H9 (cell line): ENCODE data around the gene ZNF879. TPM values are rescaled to one million over a fixed set of nuclear protein-coding genes. Genes with fewer than 3 reads are reported as not detected.

ENCODE experiments used
- DNase-seq: peaks from one replicate; pipeline ENCODE4 v3.0.0-alpha.2; 2017
- H2AFZ ChIP-seq: one replicate; pipeline ENCODE4 v1.6.1; 2013; ENCODE audit warnings: mild to moderate bottlenecking, low read length, control low read depth, moderate library complexity
- H2AK5ac ChIP-seq: 2 replicates; pipeline ENCODE4 v1.6.1; 2013; ENCODE audit warnings: low read length, control low read depth, mixed read lengths; ENCODE audit not compliant: insufficient read length
- H2BK120ac ChIP-seq: one replicate; pipeline ENCODE4 v1.6.1; 2013; ENCODE audit warnings: low read depth, mild to moderate bottlenecking, low read length, control low read depth, inconsistent platforms; ENCODE audit not compliant: poor library complexity, severe bottlenecking
- H2BK12ac ChIP-seq: 2 replicates; pipeline ENCODE4 v1.6.1; 2013; ENCODE audit warnings: low read length, control low read depth, mixed read lengths, low read depth; ENCODE audit not compliant: insufficient read length
- H2BK15ac ChIP-seq: 2 replicates; pipeline ENCODE4 v1.6.1; 2013; ENCODE audit warnings: low read depth, low read length, control low read depth
- H2BK20ac ChIP-seq: one replicate; pipeline ENCODE4 v1.6.1; 2013; ENCODE audit warnings: low read depth, mild to moderate bottlenecking, low read length, control low read depth, inconsistent platforms; ENCODE audit not compliant: poor library complexity, severe bottlenecking
- H2BK5ac ChIP-seq: 2 replicates; pipeline ENCODE4 v1.6.1; 2013; ENCODE audit warnings: low read length, control low read depth, mixed read lengths; ENCODE audit not compliant: insufficient read length
- H3K14ac ChIP-seq: 2 replicates; pipeline ENCODE4 v1.6.1; 2013; ENCODE audit warnings: low read length, control low read depth; ENCODE audit not compliant: insufficient read depth
- H3K18ac ChIP-seq: 2 replicates; pipeline ENCODE4 v1.6.1; 2013; ENCODE audit warnings: low read depth, mild to moderate bottlenecking, mixed read lengths, low read length, control low read depth; ENCODE audit not compliant: insufficient read length
- H3K23ac ChIP-seq: 2 replicates; pipeline ENCODE4 v1.6.1; 2013; ENCODE audit warnings: low read length, control low read depth, mixed read lengths, low read depth; ENCODE audit not compliant: insufficient read length
- H3K23me2 ChIP-seq: 2 replicates; pipeline ENCODE4 v1.6.1; 2013; ENCODE audit warnings: low read depth, mild to moderate bottlenecking, mixed read lengths, low read length, control low read depth; ENCODE audit not compliant: insufficient read length, poor library complexity, severe bottlenecking
- H3K27ac ChIP-seq: 2 replicates; pipeline ENCODE4 v1.5.1; 2013; ENCODE audit warnings: low read length, control low read depth, mixed read lengths, low read depth; ENCODE audit not compliant: insufficient read length
- H3K27me3 ChIP-seq: 2 replicates; pipeline ENCODE4 v1.6.1; 2013; ENCODE audit warnings: low read length, control low read depth, inconsistent platforms; ENCODE audit not compliant: insufficient read depth
- H3K4ac ChIP-seq: 2 replicates; pipeline ENCODE4 v1.6.1; 2013; ENCODE audit warnings: low read depth, mild to moderate bottlenecking, control low read depth, inconsistent platforms, low read length, moderate library complexity
- H3K4me1 ChIP-seq: 2 replicates; pipeline ENCODE4 v1.6.1; 2013; ENCODE audit warnings: low read length, control low read depth, inconsistent platforms; ENCODE audit not compliant: insufficient read depth
- H3K4me2 ChIP-seq: 2 replicates; pipeline ENCODE4 v1.6.1; 2013; ENCODE audit warnings: low read length, control low read depth, mixed read lengths; ENCODE audit not compliant: insufficient read length, insufficient read depth
- H3K56ac ChIP-seq: 2 replicates; pipeline ENCODE4 v1.6.1; 2013; ENCODE audit warnings: low read depth, mild to moderate bottlenecking, mixed read lengths, low read length, control low read depth; ENCODE audit not compliant: insufficient read length
- H3K79me1 ChIP-seq: 2 replicates; pipeline ENCODE4 v1.6.1; 2013; ENCODE audit warnings: low read depth, mild to moderate bottlenecking, moderate library complexity, low read length, control low read depth, inconsistent platforms; ENCODE audit not compliant: insufficient read depth, poor library complexity, severe bottlenecking
- H3K79me2 ChIP-seq: 2 replicates; pipeline ENCODE4 v1.6.1; 2013; ENCODE audit warnings: low read length, control low read depth, inconsistent platforms; ENCODE audit not compliant: insufficient read depth
- H3K9ac ChIP-seq: 2 replicates; pipeline ENCODE4 v1.6.1; 2013; ENCODE audit warnings: low read length, control low read depth, mixed read lengths; ENCODE audit not compliant: insufficient read length; ENCODE audit errors: extremely low read depth
- H3K9me3 ChIP-seq: one replicate; pipeline ENCODE4 v1.6.1; 2013; ENCODE audit warnings: low read depth, low read length, inconsistent platforms; ENCODE audit not compliant: control insufficient read depth
- H3T11ph ChIP-seq: one replicate; pipeline ENCODE4 v1.6.1; 2013; ENCODE audit warnings: mild to moderate bottlenecking, low read length, control low read depth, inconsistent platforms
- H4K20me1 ChIP-seq: one replicate; pipeline ENCODE4 v1.6.1; 2013; ENCODE audit not compliant: control insufficient read depth, insufficient read length, insufficient read depth
- H4K5ac ChIP-seq: 2 replicates; pipeline ENCODE4 v1.6.1; 2013; ENCODE audit warnings: low read depth, mild to moderate bottlenecking, mixed read lengths, low read length, control low read depth; ENCODE audit not compliant: insufficient read length
- H4K8ac ChIP-seq: replicated peaks from 2 replicates; pipeline ENCODE4 v1.6.1; 2013; ENCODE audit warnings: low read length, control low read depth, mixed read lengths, low read depth; ENCODE audit not compliant: insufficient read length
- H4K91ac ChIP-seq: 2 replicates; pipeline ENCODE4 v1.6.1; 2013; ENCODE audit warnings: low read depth, mild to moderate bottlenecking, moderate library complexity, mixed read lengths, low read length, control low read depth; ENCODE audit not compliant: insufficient read length
- H3K27ac Mint-ChIP-seq, 3 experiments: 2 replicates in 2 of 3; 3 replicates in 1 of 3; pipeline ENCODE4 v1.8.0; 2020 to 2021; ENCODE audit warnings: mixed read lengths in 3 of 3, mild to moderate bottlenecking in 1 of 3, moderate library complexity in 1 of 3
- H3K27me3 Mint-ChIP-seq: 2 replicates; pipeline ENCODE4 v1.8.0; 2021; ENCODE audit warnings: low read depth, mild to moderate bottlenecking, moderate library complexity, mixed read lengths
- H3K36me3 Mint-ChIP-seq, 3 experiments: 2 replicates in 2 of 3; 3 replicates in 1 of 3; pipeline ENCODE4 v1.8.0; 2020 to 2021; ENCODE audit warnings: low read depth in 3 of 3, mixed read lengths in 3 of 3; ENCODE audit not compliant: insufficient read depth in 1 of 3
- H3K4me1 Mint-ChIP-seq, 2 experiments: 2 replicates each; pipeline ENCODE4 v1.8.0; 2020; ENCODE audit warnings: mixed read lengths in 2 of 2
- H3K4me3 Mint-ChIP-seq, 2 experiments: 2 replicates in 1 of 2; 3 replicates in 1 of 2; pipeline ENCODE4 v1.8.0; 2020 to 2021; ENCODE audit warnings: mild to moderate bottlenecking in 2 of 2, mixed read lengths in 2 of 2, moderate library complexity in 1 of 2
- H3K9me3 Mint-ChIP-seq, 2 experiments: 2 replicates in 1 of 2; 3 replicates in 1 of 2; pipeline ENCODE4 v1.8.0; 2020; ENCODE audit warnings: mild to moderate bottlenecking in 2 of 2, mixed read lengths in 2 of 2, moderate library complexity in 1 of 2
- CTCF ChIP-seq: fragments of 200-600 bp; sonication (generic); conservative IDR thresholded peaks from 3 replicates; pipeline ENCODE4 v1.8.0; 2021; ENCODE audit warnings: antibody characterized with exemption, mild to moderate bottlenecking
- WGBS: extraction: QIAGEN DNeasy Blood & Tissue Kit; methylation state at CpG from one replicate; pipeline ENCODE4 v1.1.7; 2013; ENCODE audit warnings: missing lambda C conversion rate, low lambda C conversion rate, mixed read lengths; ENCODE audit not compliant: insufficient read length; ENCODE audit errors: extremely low coverage; 5-methylcytosine and 5-hydroxymethylcytosine counted together
- total RNA-seq: library from RNA; stranded (reverse); gene quantifications from 2 replicates; pipeline ENCODE4 v1.2.1, GENCODE V29; 2021

Gene ZNF879
- total RNA-seq, 1 experiment from 2014 or later: 5.4 TPM

- Histone ChIP-seq H3K27ac (no peak overlapping the region), H3K23me2 (no peaks in the 10 kb centered on the region), H4K8ac (no peak overlapping the region), H3K9ac (no peak overlapping the region), H2BK120ac (no peak overlapping the region), H3K4me1 (no peaks in the 10 kb centered on the region), H3K9me3 (peaks cover 71% of the 10 kb centered on the region), H3K56ac (no peak overlapping the region), H2BK12ac (no peak overlapping the region), H2BK15ac (no peak overlapping the region), H3K18ac (no peak overlapping the region), H3T11ph (no peak overlapping the region), H3K23ac (no peak overlapping the region), H4K20me1 (no peaks in the 10 kb centered on the region), H2BK20ac (no peak overlapping the region), H3K79me1 (no peaks in the 10 kb centered on the region), H3K27me3 (no peaks in the 10 kb centered on the region), H3K4me2 (no peak overlapping the region), H2AK5ac (no peak overlapping the region), H3K79me2 (no peaks in the 10 kb centered on the region), H3K14ac (no peak overlapping the region), H2BK5ac (no peak overlapping the region), H4K5ac (no peak overlapping the region), H4K91ac (no peak overlapping the region), H2AFZ (no peak overlapping the region), H3K4ac (no peak overlapping the region)
- WGBS: no CpG with 5 or more reads among the region's 43 CpGs
- Mint-ChIP-seq H3K27me3 (peaks cover 19% of the 10 kb centered on the region), H3K27ac (no peak overlapping the region), H3K36me3 (peaks cover 15 to 29% (median 15%) of the 10 kb centered on the region in 3 experiments), H3K4me3 (no peak overlapping the region), H3K9me3 (peaks cover 77 to 92% of the 10 kb centered on the region in 2 experiments), H3K4me1 (no peaks in the 10 kb centered on the region)
- no peak for TF ChIP-seq CTCF
- no peak for DNase-seq
Observed at GRCh38 chr5:178986326-178986960, 37.2 kb upstream of the ZNF879 start.
